ENCODE measurements around the gene DDHD1. TPM values are rescaled to one million over a fixed set of nuclear protein-coding genes. Genes with fewer than 3 reads are reported as not detected.

The DDHD1 gene
- total RNA-seq, 1 donor from 2014 or later: 6.7 TPM

- TF ChIP-seq CTCF (IDR thresholded peaks at IDR 0.05; ENCODE audit: borderline replicate concordance): no peak
- Histone ChIP-seq H3K27ac (replicated peaks) (no peak overlapping the region), H3K9me3 (replicated peaks) (peaks cover 21% of the 10 kb centered on the region), H3K27me3 (ENCODE audit: low read depth) (no peaks in the 10 kb centered on the region), H3K4me3 (no peak overlapping the region), H3K4me1 (no peaks in the 10 kb centered on the region), H3K36me3 (no peaks in the 10 kb centered on the region)
- intact Hi-C loops (cut with micrococcal nuclease): no loop called here
- no peak for DNase-seq
Measured at GRCh38 chr14:53110096-53110495, 43.0 kb downstream of the DDHD1 start.

- no peak for TF ChIP-seq CTCF (IDR thresholded peaks at IDR 0.05; ENCODE audit: borderline replicate concordance)
- Histone ChIP-seq H3K4me1 (no peaks in the 10 kb centered on the region), H3K9me3 (replicated peaks) (peaks cover 21% of the 10 kb centered on the region), H3K27me3 (ENCODE audit: low read depth) (no peaks in the 10 kb centered on the region), H3K27ac (replicated peaks) (no peak overlapping the region), H3K36me3 (no peaks in the 10 kb centered on the region), H3K4me3 (peak overlapping the region; percentile 29)
- no peak for DNase-seq
- intact Hi-C loops (cut with micrococcal nuclease): no loop called here
Measured at GRCh38 chr14:53109105-53110041, 43.8 kb downstream of the DDHD1 start.

GRCh38 chr14:53108292-53109104 is 44.6 kb downstream of the DDHD1 start:
- Histone ChIP-seq H3K27ac (replicated peaks) (no peak overlapping the region), H3K9me3 (replicated peaks) (peaks cover 21% of the 10 kb centered on the region), H3K4me1 (no peaks in the 10 kb centered on the region), H3K4me3 (peak overlapping the region; percentile 29), H3K27me3 (ENCODE audit: low read depth) (no peaks in the 10 kb centered on the region), H3K36me3 (no peaks in the 10 kb centered on the region)
- no peak for TF ChIP-seq CTCF (IDR thresholded peaks at IDR 0.05; ENCODE audit: borderline replicate concordance)
- no peak for DNase-seq
- intact Hi-C loops (cut with micrococcal nuclease): no loop called here

- Histone ChIP-seq H3K9me3 (replicated peaks) (peaks cover 21% of the 10 kb centered on the region), H3K27me3 (ENCODE audit: low read depth) (no peaks in the 10 kb centered on the region), H3K4me1 (no peaks in the 10 kb centered on the region), H3K4me3 (no peak overlapping the region), H3K36me3 (peaks cover 4% of the 10 kb centered on the region), H3K27ac (replicated peaks) (no peak overlapping the region)
- no peak for DNase-seq
- intact Hi-C loops (cut with micrococcal nuclease): no loop called here
- TF ChIP-seq CTCF (IDR thresholded peaks at IDR 0.05; ENCODE audit: borderline replicate concordance): no peak
Measured at GRCh38 chr14:53106768-53107167, 46.4 kb downstream of the DDHD1 start.

- peaks cover 4% of the 10 kb centered on the region for H3K36me3 ChIP-seq
- intact Hi-C loops (cut with micrococcal nuclease): no loop called here
Measured at GRCh38 chr14:53103636-53104340, 49.3 kb downstream of the DDHD1 start.

More at GRCh38 chr14:53103636-53104340, 49.3 kb downstream of the DDHD1 start:
- no peaks in the 10 kb centered on the region for H3K27me3 ChIP-seq (ENCODE audit: low read depth)
- H3K4me1 ChIP-seq: no peaks in the 10 kb centered on the region
- H3K4me3 ChIP-seq: no peak overlapping the region
- no peak for DNase-seq
- TF ChIP-seq CTCF (IDR thresholded peaks at IDR 0.05; ENCODE audit: borderline replicate concordance): no peak
- H3K9me3 ChIP-seq (replicated peaks): peaks cover 21% of the 10 kb centered on the region
- no peak overlapping the region for H3K27ac ChIP-seq (replicated peaks)

All from left ventricle myocardium inferior (tissue), 1 donor.